GM12878 (cell line): Measurements from ENCODE around the gene NOP16. TPM values are rescaled to one million over a fixed set of nuclear protein-coding genes. Genes with fewer than 3 reads are reported as not detected.

Experiments used
- ATAC-seq: fragments of 200-7000 bp; cut with Tn5 transposase; 3 replicates; pipeline ENCODE4 v1.9.1; 2020; ENCODE audit warnings: mild to moderate bottlenecking, moderate library complexity
- BruUV-seq: library from RNA; stranded (reverse); fragments of 400-500 nt; replicated peaks from 2 replicates; lab custom pipeline; 2021; lab: Mats Ljungman, UMichigan
- CTCF ChIA-PET: fragments of 300-600 bp; sonication (Branson Sonifier 250); formaldehyde crosslinking; extraction: SDS; loops from one replicate; lab custom pipeline; 2021; ENCODE audit warnings: inconsistent platforms; lab: Yijun Ruan, JAX
- POLR2A ChIA-PET: fragments of 350-600 bp; formaldehyde crosslinking; extraction: SDS; loops from one replicate; lab custom pipeline; 2021; ENCODE audit warnings: inconsistent platforms; lab: Charles Lee
- RAD21 ChIA-PET: fragments of 300-600 bp; sonication (Branson Sonifier 250); formaldehyde crosslinking; loops from one replicate; lab custom pipeline; 2023; ENCODE audit warnings: antibody characterized with exemption; ENCODE audit not compliant: unreplicated experiment; lab: Charles Lee
- SMC1A ChIA-PET: fragments of 300-600 bp; sonication (Branson Sonifier 250); formaldehyde crosslinking; loops from one replicate; lab custom pipeline; 2023; ENCODE audit not compliant: unreplicated experiment, uncharacterized antibody; lab: Charles Lee
- DNase-seq: peaks from one replicate; pipeline ENCODE4 v3.0.0-alpha.2; 2011; ENCODE audit warnings: low read depth, low spot score
- FAIRE-seq: peaks from 3 replicates; lab custom pipeline; 2011; peaks lifted over from hg19 to GRCh38; lab: Jason Lieb, UNC
- H2AFZ ChIP-seq: 2 replicates; pipeline ENCODE4 v1.6.0; 2011; ENCODE audit warnings: low read depth, low read length, control low read depth; ENCODE audit not compliant: control insufficient read depth
- H3K27ac ChIP-seq: 2 replicates; pipeline ENCODE4 v1.5.1; 2011; ENCODE audit warnings: control low read depth; ENCODE audit not compliant: control insufficient read depth, insufficient read depth
- H3K27me3 ChIP-seq, 2 experiments: replicated peaks in 1 of 2; 2 replicates each; pipeline versions ENCODE4 v1.6.0 to v1.6.1; 2011; ENCODE audit warnings: low read length in 1 of 2; ENCODE audit not compliant: control insufficient read depth in 2 of 2, insufficient read depth in 2 of 2
- H3K36me3 ChIP-seq, 2 experiments: 2 replicates each; pipeline ENCODE4 v1.5.1; 2011; ENCODE audit warnings: low read length in 1 of 2; ENCODE audit not compliant: control insufficient read depth in 2 of 2, insufficient read depth in 2 of 2
- H3K4me1 ChIP-seq: 2 replicates; pipeline ENCODE4 v1.6.1; 2011; ENCODE audit warnings: mild to moderate bottlenecking, low read length, moderate library complexity, mixed read lengths; ENCODE audit not compliant: control insufficient read depth, insufficient read depth
- H3K4me2 ChIP-seq: 2 replicates; pipeline ENCODE4 v1.6.0; 2011; ENCODE audit warnings: control low read depth; ENCODE audit not compliant: control insufficient read depth, insufficient read depth
- H3K4me3 ChIP-seq: fragments of 200-600 bp; sonication (generic); 2 replicates; pipeline ENCODE4 v1.5.1; 2016
- H3K79me2 ChIP-seq: 2 replicates; pipeline ENCODE4 v1.6.0; 2011; ENCODE audit warnings: low read length; ENCODE audit not compliant: control insufficient read depth, insufficient read depth
- H3K9ac ChIP-seq: 2 replicates; pipeline ENCODE4 v1.8.0; 2011; ENCODE audit warnings: low read length, control low read depth, mixed read lengths; ENCODE audit not compliant: control insufficient read depth, insufficient read depth
- H3K9me3 ChIP-seq: replicated peaks from 3 replicates; pipeline ENCODE4 v1.5.1; 2011; ENCODE audit warnings: mild to moderate bottlenecking, low read length; ENCODE audit not compliant: control insufficient read depth, insufficient read depth
- H4K20me1 ChIP-seq: 2 replicates; pipeline ENCODE4 v1.6.0; 2011; ENCODE audit not compliant: control insufficient read depth, insufficient read depth
- BCLAF1 ChIP-seq: fragments of 450-650 bp; IDR thresholded peaks from 2 replicates; pipeline ENCODE4 v1.6.1; 2017; ENCODE audit warnings: antibody characterized with exemption, mild to moderate bottlenecking, moderate library complexity
- CBX5 ChIP-seq: sonication (generic); IDR thresholded peaks from 2 replicates; pipeline ENCODE4 v1.6.1; 2016; ENCODE audit warnings: low read depth, moderate library complexity, mild to moderate bottlenecking, inconsistent platforms
- HDAC2 ChIP-seq: fragments of 200-600 bp; sonication (generic); IDR thresholded peaks from 2 replicates; pipeline ENCODE4 v1.6.1; 2017
- MTA2 ChIP-seq: fragments of 450-650 bp; IDR thresholded peaks from 2 replicates; pipeline ENCODE4 v1.6.1; 2016; ENCODE audit warnings: low read depth, mild to moderate bottlenecking, moderate library complexity
- NFYA ChIP-seq: IDR thresholded peaks from 2 replicates; pipeline ENCODE4 v1.6.1; 2011; ENCODE audit warnings: low read depth, mild to moderate bottlenecking, low read length, improper control_type of control experiment, borderline replicate concordance
- SREBF1 ChIP-seq: IDR thresholded peaks from 2 replicates; pipeline ENCODE4 v1.6.1; 2012; ENCODE audit warnings: mild to moderate bottlenecking, low read length
- STAT1 ChIP-seq: fragments of 450-650 bp; conservative IDR thresholded peaks from 2 replicates; pipeline ENCODE4 v1.6.1; 2014; ENCODE audit warnings: antibody characterized with exemption, mild to moderate bottlenecking
- WGBS: methylation state at CpG from one replicate; pipeline ENCODE4 v1.1.6; 2016; ENCODE audit warnings: low lambda C conversion rate; ENCODE audit not compliant: insufficient replicate concordance, insufficient coverage; ENCODE audit errors: missing lambda C conversion rate; 5-methylcytosine and 5-hydroxymethylcytosine counted together
- in situ Hi-C: fragments of 300-500 bp; cut with MboI; formaldehyde crosslinking; loops from 9 replicates; pipeline ENCODE4 v1.14.3; 2018; ENCODE audit warnings: mixed read lengths
- intact Hi-C: fragments of 100-400 bp; cut with micrococcal nuclease; formaldehyde crosslinking; loops from one replicate; pipeline ENCODE4 v1.14.2; 2022; ENCODE audit not compliant: unreplicated experiment
- polyA plus RNA-seq, 11 experiments: library from polyadenylated mRNA; depleted of rRNA in 4 of 11; unstranded in 6 of 11; stranded (reverse) in 5 of 11; fragments of >200 nt; fragmentation: Nextera tagmentation in 4 of 11; fragmentation: Illumina TruSeq in 1 of 11; extraction: Ambion mirVana in 4 of 11; extraction: Trizol in 1 of 11; gene quantifications; 1 replicate in 1 of 11; 2 replicates in 10 of 11; pipeline versions ENCODE4 v1.2.1 to v1.2.3, GENCODE V29; 2011 to 2016; ENCODE audit warnings: inconsistent platforms in 2 of 11, missing spikeins in 2 of 11, low read depth in 1 of 11
- total RNA-seq, 4 experiments: library from RNA; depleted of rRNA in 3 of 4; stranded (reverse); fragments of >200 nt in 3 of 4; fragmentation: Illumina TruSeq in 1 of 4; extraction: Trizol in 1 of 4; gene quantifications; 2 replicates each; pipeline versions ENCODE4 v1.2.1 to v1.2.3, GENCODE V29; 2013 to 2021

NOP16 gene
- total and polyA plus RNA-seq, 10 of the 15 experiments (the other 5 are each of a cell fraction or from before 2014, with no cell fraction given) = 50.3 to 276 (median 116) TPM

GRCh38 chr5:176400382-176401156 is 12.2 kb upstream of the NOP16 start:
- RAD21 ChIA-PET = no interaction called here
- intact Hi-C loops = no loop called here

More at GRCh38 chr5:176400382-176401156, 12.2 kb upstream of the NOP16 start:
- H3K27ac ChIP-seq = no peak overlapping the region
- ChIA-PET CTCF (no interaction called here), POLR2A (no interaction called here), SMC1A (no interaction called here)
- H3K4me2 ChIP-seq = no peak overlapping the region
- no peak overlapping the region for H3K4me3 ChIP-seq
- H3K79me2 ChIP-seq = no peaks in the 10 kb centered on the region
- 88% methylated on average over 17 of the region's 17 CpGs for WGBS
- TF ChIP-seq CBX5 (no peak), STAT1 (no peak), HDAC2 (no peak), MTA2 (no peak), NFYA (no peak), SREBF1 (no peak), BCLAF1 (no peak)
- H2AFZ ChIP-seq = no peak overlapping the region
- no peaks in the 10 kb centered on the region for H3K36me3 ChIP-seq
- DNase-seq (no peak), ATAC-seq (no peak), FAIRE-seq (no peak)
- no peaks in the 10 kb centered on the region for H3K27me3 ChIP-seq
- no peaks in the 10 kb centered on the region for H3K4me1 ChIP-seq
- no TSS peak for BruUV-seq
- H3K9me3 ChIP-seq = no peaks in the 10 kb centered on the region
- H4K20me1 ChIP-seq = no peaks in the 10 kb centered on the region
- H3K9ac ChIP-seq = no peak overlapping the region
- in situ Hi-C loops = no loop called here
